ENCODE data around the gene AKAP13.
A peak's percentile ranks its signal among the peaks of the same experiment; 100 is the strongest.

The AKAP13 gene

DNA sequence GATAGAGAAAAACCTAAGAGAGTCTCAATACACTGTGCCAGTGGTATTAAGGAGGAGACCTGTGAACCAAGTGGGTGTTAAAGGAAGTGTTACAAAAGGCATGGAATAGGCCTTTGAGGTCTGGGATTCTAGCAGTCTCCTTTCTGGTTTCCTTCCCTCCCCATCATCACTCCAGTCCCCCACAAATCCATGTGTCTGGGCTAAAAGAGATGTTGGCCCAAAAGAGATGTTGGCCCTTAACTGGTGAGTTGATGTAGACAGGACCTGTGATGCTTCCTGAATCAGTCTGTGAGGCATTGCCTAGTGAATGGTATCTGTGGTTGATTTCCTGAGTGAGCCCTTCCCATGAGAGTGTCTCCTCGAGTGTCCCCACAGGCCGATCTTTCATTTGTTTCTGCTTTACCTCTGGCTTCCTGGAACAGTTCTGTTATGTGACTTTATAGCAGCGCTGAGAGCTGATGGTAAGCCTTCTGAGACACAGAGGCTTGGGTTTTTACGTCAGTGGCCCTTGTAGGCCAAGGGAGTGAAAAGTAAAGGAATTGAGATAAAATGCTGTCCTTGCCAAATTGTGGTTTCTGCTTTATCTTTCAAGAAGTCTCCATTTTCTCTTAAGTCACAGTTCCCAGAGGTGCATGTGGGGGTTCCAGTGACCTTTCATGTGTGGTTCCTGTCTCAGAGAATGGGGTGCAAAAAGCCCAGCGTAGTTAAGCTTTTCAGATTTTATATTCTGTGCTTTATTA lies 326.5 kb downstream of the AKAP13 start:
- no peak for DNase-seq (ENCODE audit: low read depth)

DNA sequence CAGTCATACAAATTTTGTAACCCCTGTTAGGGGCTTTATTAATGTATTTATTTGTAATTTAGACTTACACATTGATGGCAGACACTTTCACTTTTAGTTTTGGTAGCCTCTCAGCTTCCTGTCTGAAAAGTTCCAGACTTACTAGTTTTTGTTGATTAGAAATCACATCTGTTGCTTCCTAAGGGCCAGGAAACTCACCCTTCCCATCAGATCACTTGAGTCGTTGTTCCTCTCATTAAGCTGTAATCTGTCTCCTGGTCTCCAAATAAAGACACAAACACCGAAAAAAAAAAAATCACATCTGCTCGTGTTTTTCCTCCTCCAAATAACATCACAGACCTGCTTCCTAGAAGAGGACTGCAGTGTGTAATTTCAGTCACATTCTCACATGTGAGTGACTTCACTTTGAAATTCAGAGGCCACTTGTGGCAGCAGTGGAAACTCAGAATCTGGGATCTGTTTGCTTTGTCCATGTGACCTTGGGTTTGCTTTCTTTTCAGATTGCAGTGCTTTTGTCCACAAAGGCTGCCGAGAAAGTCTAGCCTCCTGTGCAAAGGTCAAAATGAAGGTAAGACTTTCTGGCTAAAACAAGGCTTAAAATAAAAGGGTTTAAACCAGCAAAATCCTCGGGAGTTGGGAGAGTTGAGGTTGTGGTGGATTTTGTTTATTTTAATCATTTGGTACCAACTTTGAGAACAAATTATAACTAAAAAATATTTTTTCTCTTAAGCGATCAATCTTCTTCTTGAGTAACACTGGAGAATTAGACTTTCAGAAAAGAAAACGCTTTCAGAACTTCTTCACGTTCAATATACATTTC lies 327.3 kb downstream of the AKAP13 start:
- DNase-seq (ENCODE audit: low read depth), result no peak

GRCh38 chr15:85708402-85708941 lies 328.1 kb downstream of the AKAP13 start:
- DNase-seq (ENCODE audit: low read depth), result no peak

DNA sequence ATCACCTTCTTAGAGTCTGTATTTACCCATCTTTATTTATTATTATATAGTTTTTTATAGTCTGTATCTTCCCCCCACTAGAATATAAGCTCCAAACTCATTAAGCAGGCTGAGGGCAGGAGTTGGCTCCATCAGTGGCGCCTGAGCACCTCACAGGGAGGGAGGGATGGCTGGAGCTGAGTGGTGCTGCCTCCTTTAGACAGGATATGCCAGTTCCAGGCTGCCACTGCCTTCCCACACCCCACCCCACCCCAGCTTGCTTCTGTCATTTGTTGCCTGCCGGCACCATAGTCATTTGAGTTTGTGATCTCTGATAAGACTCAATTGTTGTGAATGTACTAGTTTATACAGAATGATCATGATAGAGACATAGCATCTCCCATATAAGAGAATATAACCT lies 328.8 kb downstream of the AKAP13 start:
- no peak for DNase-seq (ENCODE audit: low read depth)

DNA sequence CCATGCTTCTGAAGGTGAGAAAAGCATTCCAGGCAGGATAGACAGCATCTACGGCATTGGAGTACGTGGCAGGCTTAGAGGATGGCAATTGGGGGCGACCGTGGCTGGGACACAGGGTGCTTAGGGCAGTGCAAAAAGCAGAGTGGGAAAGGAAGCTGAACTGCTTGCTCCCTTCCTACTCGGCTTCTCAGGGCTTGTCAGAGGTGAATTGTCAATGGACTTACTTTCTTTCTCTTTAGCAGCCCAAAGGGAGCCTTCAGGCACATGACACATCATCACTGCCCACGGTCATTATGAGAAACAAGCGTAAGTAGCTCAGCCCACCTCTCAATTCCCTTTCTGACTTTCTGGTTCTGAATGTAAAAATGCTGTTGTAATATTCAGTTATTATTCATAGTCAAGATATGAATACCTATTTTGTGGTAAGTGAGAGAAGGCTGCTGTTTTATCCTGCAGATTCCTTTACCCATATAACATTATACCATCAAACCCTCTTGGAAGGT lies 330.0 kb downstream of the AKAP13 start:
- DNase-seq (ENCODE audit: low read depth), result no peak

DNA sequence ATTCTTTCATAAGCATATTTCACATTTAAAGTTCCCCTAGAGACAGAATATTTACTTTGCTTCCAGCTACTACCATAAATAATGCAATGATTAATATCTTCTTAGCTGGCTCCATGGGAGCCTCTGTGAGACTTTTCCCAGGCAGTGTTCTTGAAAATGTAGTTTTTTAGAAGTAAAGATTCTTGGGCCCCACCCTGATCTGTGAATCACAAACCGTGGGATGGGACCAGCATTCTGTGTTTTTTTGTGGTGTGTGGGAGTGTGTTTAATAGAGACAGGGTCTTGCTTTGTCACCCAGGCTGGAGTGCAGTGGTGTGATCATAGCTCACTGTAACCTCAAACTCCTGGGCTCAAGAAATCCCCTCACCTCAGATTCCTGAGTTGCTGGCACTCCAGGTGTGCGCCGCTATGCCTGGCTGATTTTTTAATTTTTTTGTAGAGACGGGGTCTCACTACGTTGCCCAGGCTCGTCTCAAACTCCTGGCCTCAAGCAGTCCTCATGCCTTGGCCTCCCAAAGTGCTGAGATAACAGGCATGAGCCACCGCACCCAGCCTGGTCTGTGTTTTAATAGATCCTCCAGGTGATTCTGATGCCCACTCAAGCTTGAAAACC lies 331.3 kb downstream of the AKAP13 start:
- DNase-seq (ENCODE audit: low read depth), result peak; percentile 45

- DNase-seq (ENCODE audit: low read depth), result no peak
These were observed 335.9 kb downstream of the AKAP13 start for GRCh38 chr15:85716261-85716660.

DNA sequence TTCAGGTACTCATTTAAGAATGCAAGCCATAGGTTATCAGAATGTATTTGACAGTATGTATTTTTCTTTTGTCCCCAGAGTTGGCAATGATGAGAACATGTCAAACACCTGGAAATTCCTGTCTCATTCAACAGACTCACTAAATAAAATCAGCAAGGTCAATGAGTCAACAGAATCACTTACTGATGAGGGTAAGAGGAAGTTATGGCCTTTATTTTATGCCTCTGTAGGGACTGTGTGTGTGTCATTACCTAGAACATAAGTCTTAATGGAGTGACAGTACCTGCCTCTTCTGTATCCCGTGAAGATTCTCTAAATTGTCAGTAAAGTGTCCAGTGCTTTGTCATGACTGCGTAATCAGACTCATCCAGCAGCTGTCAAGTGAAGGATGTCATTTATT lies 336.8 kb downstream of the AKAP13 start:
- no peak for DNase-seq (ENCODE audit: low read depth)

DNA sequence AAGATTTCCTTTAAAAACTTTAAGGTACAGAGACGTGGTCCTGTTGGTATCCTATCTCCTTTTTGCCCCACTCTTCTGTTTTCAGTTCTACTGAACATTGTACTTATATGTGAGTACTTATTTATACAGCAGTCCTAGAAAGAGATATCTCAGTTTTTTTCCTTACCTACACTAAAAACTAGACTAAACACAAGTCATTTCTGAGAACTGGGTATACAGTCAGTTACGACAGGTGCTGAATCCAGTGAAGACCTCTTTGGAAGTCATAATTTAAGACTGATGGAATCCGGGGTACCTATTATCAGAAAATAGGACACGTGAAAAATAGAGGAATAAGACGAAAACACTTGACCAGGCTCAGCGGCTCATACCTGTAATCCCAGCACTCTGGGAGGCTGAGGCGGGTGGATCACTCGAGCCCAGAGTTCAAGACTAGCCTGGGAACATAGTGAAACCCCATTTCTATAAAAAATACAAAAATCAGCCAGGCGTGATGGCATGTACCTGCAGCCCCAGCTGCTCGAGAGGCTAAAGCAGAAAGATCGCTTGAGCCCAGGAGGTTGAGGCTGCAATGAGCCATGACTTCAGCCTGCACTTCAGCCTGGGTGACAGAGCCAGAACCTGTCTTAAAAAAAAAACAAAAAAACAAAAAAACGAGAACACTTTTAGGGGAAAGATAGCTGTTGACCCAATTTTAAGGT lies 338.0 kb downstream of the AKAP13 start:
- no peak for DNase-seq (ENCODE audit: low read depth)

DNA sequence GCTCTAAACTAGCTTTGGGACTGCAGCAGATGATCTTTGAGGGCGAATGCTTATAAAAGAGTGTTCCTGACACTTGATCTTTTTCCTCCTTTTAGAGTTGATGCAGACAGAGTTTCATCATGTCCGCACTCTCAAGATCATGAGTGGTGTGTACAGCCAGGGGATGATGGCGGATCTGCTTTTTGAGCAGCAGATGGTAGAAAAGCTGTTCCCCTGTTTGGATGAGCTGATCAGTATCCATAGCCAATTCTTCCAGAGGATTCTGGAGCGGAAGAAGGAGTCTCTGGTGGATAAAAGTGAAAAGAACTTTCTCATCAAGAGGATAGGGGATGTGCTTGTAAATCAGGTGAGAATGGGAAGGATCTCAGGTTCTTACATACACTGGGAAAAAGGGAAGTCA lies 338.6 kb downstream of the AKAP13 start:
- no peak for DNase-seq (ENCODE audit: low read depth)

DNA sequence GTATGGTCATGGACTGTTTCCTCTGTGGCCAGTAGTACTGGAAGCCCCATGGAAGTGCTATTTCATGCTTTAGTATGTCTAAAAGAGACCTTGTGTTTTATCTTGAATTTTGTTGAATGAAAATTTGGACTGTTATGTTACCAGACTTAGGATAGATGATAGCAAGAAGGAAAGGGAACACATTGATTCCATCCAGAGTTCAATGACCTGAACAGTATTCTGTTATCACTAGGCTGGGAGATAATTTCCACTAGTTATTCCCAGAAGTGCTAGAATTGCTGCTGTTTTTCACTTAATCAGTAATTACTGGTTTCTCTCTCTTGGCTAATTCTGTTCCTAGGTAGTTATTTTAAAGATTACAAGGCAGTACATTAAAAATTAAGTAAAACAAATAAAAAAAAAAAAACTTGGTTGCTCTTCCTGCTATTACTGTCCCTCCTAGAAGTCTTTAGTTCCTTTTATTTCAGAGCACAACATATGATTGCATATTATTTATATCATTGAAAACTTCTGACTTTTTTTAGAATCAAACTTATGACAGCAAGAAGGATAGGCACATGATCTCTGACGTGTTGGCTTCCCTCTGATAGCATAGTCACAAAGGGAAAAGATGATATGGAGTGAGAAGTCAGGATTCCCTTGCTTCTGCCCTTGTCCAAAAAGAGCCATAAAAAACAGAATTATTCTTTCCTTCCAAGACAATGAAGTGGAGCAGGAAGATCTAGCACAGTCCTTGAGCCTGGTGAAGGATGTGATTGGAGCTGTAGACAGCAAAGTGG lies 342.2 kb downstream of the AKAP13 start:
- no peak for DNase-seq (ENCODE audit: low read depth)

DNA sequence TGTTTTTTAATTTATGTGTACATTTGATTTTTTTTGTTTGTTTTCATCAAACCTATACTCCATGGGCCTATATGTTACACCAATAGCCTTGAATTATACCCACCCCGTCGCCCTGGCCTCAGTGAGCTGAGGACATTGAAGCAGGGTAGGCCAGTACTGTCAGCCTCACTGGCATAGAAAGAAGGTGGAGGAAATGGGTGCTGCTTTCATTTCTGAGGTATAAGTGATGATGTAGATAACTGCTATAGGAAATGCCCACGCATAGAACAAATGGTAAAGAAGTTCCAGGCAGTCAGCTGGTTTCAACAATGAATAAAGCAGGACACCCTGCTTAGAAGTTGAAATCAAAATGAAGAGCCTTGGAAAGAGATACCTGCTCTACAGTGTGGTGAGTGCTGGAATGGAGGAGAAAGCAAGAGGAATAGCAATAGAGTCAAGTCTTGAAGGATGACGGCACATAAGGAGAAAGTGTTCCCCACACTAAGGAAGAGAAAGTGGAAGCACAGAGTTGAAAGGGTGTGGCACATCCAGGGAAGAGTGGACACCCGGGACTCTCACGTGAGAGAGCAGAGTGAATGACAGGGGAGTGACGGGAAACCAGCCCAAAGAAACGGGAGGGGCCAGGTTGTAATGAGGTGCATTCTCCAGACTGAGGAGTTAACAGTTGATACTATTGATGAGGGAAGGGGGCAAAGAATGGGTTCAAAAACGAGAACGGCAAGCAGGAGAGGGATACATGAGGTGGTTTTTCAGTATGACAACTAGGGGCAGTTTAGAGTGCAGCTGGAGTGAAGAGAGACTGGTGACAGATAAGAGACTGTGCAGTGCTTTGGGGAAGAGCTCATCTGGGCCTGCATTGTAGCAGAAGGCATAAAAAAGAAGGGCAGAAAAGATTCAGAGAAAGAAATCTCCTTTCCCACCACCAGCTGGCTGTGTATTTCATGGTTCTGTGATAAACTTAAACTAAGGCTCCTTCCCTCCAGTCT lies 343.9 kb downstream of the AKAP13 start:
- no peak for DNase-seq (ENCODE audit: low read depth)

GRCh38 chr15:85725019-85725418 lies 344.6 kb downstream of the AKAP13 start:
- DNase-seq (ENCODE audit: low read depth), result no peak

GRCh38 chr15:85725564-85725963 lies 345.2 kb downstream of the AKAP13 start:
- DNase-seq (ENCODE audit: low read depth), result no peak

- DNase-seq (ENCODE audit: low read depth), result no peak
These were observed 346.1 kb downstream of the AKAP13 start for GRCh38 chr15:85726454-85726853.

DNA sequence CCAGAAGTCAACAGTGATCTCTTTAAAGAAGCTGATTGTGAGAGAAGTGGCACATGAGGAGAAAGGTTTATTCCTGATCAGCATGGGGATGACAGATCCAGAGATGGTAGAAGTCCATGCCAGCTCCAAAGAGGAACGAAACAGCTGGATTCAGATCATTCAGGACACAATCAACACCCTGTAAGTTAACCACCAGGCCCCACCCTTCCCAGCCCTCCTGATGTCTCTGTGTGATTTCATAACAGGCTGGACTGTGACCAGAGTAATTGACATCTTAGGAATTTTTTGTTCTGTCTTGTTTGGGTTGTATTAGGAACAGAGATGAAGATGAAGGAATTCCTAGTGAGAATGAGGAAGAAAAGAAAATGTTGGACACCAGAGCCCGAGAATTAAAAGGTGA lies 346.7 kb downstream of the AKAP13 start:
- no peak for DNase-seq (ENCODE audit: low read depth)

DNA sequence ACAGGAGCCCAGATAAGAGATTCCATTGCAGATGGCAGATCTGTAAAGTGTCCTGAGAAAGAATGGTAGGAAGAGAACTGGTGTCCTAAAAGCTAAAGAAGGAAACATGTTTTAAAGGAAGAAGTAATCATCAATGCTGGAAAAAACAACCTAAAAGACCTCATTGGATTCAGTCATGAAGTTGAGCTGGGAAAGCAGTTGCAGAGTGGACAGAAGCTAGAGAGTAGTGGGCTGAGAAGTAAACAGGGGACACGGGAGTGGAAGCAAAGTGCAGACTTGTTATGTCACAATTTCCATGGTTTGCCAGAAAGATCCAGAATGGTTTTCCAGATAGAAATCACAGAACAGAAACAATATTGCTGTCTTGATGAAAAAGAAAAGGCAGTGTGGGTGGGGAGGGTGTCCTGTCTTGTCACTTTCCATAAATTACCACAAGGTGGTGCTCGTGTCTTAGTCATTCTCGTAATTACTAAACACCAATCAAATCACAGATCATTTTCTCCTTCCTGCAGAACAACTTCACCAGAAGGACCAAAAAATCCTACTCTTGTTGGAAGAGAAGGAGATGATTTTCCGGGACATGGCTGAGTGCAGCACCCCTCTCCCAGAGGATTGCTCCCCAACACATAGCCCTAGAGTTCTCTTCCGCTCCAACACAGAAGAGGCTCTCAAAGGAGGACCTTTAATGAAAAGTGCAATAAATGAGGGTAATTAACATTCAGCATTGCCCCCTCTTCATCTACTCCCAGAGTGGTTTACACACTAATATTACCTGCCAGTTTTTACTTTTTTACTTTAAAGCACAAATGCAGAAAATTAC lies 349.8 kb downstream of the AKAP13 start:
- peak; percentile 29 for DNase-seq (ENCODE audit: low read depth)

DNA sequence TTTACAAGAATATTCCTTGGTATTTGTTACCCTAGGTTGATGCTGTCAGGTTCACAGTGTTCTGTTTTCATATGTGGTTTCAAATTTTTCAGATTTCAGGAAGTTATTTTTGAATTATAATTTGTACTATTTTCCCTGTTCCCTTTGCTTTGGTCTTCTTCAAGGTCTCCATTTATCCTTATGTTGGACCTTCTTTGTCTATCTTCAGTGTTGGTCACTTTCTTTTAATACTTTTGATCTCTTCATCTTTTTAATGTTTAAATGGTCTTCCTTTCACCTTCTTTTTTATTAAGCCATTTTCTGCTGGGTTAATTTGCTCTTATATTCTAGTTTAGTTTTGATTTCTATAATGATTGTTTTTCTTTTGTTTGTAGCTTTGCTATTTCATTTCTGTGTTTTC lies 353.0 kb downstream of the AKAP13 start:
- no peak for DNase-seq (ENCODE audit: low read depth)

DNA sequence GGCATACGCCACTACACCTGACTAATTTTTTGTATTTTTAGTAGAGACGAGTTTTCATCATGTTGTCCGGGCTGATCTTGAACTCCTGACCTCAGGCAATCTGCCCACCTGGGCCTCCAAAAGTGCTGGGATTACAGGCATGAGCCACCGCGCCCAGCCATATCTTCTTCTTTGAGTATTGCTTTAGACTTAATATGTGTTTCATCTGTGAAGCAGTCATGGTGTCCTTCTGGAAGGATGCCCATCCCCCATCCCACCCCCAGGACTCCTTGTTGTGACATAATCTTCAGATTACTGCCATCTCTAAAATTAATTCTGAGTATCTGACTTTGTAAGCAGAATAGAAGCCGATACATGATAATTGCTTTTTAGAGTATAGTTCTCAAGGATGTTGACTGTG lies 356.7 kb downstream of the AKAP13 start:
- DNase-seq (ENCODE audit: low read depth), result no peak

Measured in stimulated activated CD4-positive, alpha-beta T cell treated with anti-CD3 and anti-CD28 coated beads, Interleukin-2, amount 100 ng/mL, for 4 hours (primary cell).